GM10266 (cell line): ENCODE measurements around the gene DHX15.
"Not testable (repeated sequence)": the region's sequence is repeated elsewhere in the genome, so short reads cannot be mapped to it uniquely, and the experiment has no call there.

ENCODE experiments used
- DNase-seq: peaks from one replicate; pipeline ENCODE4 v3.0.0; 2012; ENCODE audit errors: extremely low spot score
- TF ChIP-seq, protein P1 (sequence below): IDR thresholded peaks from 2 replicates; pipeline ENCODE4 v1.5.1; 2012; ENCODE audit warnings: mild to moderate bottlenecking, low read depth; ENCODE audit not compliant: control insufficient read depth, insufficient read depth; ENCODE audit errors: missing control alignments

DHX15 gene

DNA sequence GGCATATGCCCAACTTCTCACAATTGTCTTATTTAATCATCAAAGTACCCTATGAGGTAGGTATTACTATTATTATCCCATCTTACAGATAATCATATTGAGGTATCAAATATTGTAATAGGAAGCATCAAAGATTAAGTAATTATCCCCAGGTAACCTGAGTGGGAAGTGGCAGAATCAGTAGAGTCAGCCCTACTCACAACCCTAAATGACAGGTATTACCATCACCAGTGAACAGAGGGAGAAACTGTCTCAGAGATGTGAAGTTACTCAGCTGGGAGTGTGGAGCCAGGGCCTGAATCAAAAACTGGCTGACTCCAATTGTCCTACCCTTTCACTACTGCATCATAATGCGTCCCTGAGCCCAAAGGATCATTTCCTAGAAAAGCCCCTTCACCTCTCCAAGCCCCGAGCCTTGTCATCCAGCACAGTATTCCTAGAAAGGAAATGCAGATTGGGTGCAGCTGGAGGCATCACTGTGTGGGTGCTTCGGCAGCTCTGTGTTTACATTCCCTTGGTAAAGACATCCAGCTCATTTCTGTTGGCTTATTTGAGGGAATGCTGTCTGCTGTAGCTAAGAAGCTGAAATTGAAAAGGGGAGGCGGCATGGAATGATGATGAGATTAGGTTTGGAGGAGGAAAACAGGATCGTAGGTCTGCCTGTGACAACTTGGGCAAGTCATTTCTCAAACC is 72.8 kb downstream of the DHX15 start:
- DNase-seq: no peak
- TF ChIP-seq, protein P1, sequence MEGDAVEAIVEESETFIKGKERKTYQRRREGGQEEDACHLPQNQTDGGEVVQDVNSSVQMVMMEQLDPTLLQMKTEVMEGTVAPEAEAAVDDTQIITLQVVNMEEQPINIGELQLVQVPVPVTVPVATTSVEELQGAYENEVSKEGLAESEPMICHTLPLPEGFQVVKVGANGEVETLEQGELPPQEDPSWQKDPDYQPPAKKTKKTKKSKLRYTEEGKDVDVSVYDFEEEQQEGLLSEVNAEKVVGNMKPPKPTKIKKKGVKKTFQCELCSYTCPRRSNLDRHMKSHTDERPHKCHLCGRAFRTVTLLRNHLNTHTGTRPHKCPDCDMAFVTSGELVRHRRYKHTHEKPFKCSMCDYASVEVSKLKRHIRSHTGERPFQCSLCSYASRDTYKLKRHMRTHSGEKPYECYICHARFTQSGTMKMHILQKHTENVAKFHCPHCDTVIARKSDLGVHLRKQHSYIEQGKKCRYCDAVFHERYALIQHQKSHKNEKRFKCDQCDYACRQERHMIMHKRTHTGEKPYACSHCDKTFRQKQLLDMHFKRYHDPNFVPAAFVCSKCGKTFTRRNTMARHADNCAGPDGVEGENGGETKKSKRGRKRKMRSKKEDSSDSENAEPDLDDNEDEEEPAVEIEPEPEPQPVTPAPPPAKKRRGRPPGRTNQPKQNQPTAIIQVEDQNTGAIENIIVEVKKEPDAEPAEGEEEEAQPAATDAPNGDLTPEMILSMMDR: no peak

DNA sequence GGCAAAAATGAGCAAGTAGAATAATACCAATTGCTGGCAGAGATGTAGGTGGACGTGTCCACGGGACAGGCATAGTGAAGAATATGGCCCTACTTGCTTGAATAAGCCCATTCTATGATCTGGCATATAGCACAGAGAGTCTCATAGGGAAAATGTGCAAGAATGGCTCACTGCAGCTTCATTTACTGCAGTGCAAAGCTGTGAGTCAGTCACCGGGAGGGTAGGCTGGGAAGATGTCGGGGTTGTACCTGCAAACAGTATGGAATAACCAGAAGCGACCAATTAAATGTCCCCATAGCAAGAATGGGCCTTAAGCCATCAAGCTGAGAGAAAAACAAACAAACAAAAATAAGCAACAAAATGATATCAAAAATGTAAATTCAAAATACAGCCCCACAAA is 74.3 kb downstream of the DHX15 start:
- TF ChIP-seq, protein P1: no peak

DNA sequence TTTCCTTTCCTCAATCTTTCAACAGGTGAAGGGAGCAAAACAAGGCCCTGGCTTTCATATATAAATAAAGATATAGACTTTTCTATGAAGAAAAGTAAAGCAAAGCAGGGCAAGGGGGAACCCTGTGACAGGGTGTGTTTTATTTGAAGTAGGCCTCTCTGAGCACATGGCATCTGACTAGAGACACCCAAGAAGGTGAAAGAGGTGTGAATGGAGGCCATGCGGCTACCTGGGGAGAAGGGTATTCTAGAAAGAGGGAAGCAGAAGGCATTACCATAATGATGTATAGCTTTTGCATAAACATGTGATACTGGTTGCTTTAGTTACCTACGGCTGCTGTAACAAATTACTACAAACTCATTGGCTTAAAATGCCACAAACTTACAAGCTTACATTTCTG is 75.8 kb downstream of the DHX15 start:
- TF ChIP-seq, protein P1: no peak

More for the DNA sequence above, 74.3 kb downstream of the DHX15 start:
- no peak for DNase-seq

DNA sequence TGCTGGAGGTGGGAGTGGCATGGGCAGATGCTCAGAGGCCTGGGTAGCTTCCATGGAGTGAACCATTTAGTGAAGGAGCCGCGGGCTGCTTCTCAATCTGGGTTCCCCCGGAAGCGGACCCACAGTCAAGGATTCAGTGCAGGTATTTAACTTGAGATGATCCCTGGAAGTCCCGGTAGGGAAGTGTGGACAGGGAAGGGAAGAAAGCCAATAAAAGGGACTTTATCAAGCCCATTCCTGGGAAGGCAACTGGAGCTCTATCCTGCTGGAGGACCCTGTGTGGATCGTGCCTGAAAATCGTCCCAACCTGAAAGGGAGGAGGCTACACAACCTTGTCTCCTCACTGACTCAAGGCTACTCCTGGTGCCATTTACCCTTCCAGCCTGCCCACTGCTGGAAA is 76.9 kb downstream of the DHX15 start:
- no peak for DNase-seq
- TF ChIP-seq, protein P1: no peak

More for the DNA sequence above, 75.8 kb downstream of the DHX15 start:
- no peak for DNase-seq

DNA sequence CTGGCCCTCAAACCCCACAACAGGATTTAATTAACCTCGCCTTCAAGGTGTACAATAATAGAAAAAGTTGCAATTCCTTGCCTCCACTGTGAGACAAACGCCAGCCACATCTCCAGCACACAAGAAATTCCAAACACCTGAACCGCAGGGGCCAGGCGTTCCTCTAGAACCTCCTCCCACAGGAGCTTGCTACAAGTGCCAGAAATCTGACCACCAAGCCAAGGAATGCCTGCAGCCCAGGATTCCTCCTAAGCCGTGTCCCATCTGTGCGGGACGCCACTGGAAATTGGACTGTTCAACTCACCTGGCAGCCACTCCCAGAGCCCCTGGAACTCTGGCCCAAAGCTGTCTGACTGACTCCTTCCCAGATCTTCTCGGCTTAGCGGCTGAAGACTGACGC is 81.3 kb downstream of the DHX15 start:
- not testable (repeated sequence) for DNase-seq

DNA sequence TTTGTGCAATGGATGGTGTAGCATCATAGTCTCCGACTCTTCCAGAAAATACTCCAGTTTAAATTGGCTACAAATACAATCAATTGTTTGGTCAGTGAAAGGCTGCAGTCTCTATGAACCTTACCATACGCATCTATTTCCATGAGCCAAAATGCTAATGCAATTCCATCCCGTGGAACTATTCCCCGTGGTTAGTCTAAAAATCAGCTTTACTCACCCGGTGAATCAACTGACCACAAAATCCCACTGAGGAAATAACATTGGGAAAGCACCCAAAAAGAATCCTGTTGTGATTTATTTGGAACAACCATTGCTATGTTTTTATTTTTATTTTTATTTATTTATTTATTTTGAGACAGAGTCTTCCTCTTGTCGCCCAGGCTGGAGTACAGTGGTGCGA is 87.1 kb downstream of the DHX15 start:
- TF ChIP-seq, protein P1: no peak
- DNase-seq: no peak

DNA sequence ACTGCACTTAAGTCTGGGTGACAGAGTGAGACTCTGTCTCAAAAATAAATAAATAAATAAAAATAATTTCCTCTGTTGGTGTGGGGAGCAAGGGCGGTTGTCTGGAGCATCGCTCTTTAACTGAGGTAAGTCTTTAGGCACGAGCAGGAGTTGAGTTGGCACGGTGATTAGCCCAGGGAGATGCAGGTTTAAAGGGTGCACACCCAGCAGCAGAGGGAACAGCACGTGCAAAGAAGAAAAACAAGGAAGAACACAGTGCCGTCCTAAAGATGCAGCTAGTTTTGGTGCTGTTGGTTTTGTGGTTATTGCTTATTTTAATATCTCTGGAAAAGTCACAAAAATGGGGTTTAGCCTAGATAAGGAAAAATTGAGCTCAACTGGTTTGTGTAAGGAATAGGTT is 87.8 kb downstream of the DHX15 start:
- no peak for DNase-seq

More for the DNA sequence above, 87.8 kb downstream of the DHX15 start:
- TF ChIP-seq, protein P1: no peak
